ENCODE data around the gene ESAM.

Gene ESAM

GRCh38 chr11:124762105-124762623 lies at the start of gene ESAM:
ESAM (minus strand) TSS chr11:124762290; CDS start chr11:124762154, 136 bp downstream.
- no peak for DNase-seq (ENCODE audit: low spot score)
- FAIRE-seq, result no peak

GRCh38 chr11:124811399-124812125 lies 49.5 kb upstream of the ESAM start:
- FAIRE-seq (no peak), DNase-seq (ENCODE audit: low spot score) (no peak)

DNA sequence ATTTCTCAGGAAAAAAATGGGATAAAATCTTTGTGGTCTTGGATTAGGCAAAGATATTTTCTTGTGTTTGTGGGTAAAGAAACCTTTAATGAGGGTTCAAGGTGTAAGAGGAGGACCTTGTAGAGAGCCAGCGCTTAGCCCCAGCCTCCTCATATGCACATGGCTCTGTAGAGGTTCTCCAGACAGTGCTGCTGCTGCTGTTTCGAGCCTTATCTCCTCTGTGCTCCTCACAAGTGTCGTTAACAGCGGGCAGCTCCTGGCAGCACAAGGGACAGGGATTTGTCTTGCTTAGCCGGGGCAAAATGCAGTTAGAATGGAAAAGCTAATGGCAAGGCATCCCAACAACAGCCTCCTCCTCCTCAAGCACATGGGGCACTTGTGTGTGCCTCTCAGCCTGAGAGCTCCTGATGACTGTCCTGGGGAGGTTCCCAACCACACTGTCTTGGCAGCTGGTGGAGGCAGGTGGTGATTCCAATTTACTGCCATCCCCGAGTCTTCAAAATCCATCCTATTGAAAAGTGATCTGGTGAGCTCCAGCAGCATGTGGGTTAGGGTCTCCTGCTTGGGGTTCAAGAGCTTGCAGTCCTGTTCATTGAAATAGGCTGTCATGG lies 45.7 kb upstream of the ESAM start:
- no peak for FAIRE-seq
- DNase-seq (ENCODE audit: low spot score), result no peak

DNA sequence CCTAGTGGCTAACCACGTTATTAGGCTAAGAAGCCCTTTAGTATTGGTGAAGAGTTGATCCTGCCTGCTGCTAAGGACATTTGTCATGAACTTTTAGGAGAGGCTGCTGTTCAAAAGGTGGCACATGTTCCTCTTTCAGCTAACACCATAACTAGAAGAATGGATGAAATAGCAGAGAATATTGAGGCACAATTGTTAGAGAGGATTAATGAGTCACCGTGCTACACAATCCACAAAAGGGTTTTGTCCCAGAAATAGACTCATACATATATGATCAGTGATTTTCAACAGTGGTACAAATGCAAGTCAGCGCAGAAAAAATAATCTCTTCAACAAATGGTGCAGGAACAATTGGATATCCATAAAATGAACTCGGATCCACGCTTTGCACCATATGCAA lies 45.1 kb upstream of the ESAM start:
- DNase-seq (ENCODE audit: low spot score) (no peak), FAIRE-seq (no peak)

GRCh38 chr11:124804884-124805283 lies 42.8 kb upstream of the ESAM start:
- FAIRE-seq, result no peak
- no peak for DNase-seq (ENCODE audit: low spot score)

- FAIRE-seq, result no peak
These were observed 39.7 kb upstream of the ESAM start for GRCh38 chr11:124801636-124802312.

GRCh38 chr11:124801014-124801413 lies 38.9 kb upstream of the ESAM start:
- peak; percentile 28 for DNase-seq (ENCODE audit: low spot score)
- no peak for FAIRE-seq

More at GRCh38 chr11:124801636-124802312, 39.7 kb upstream of the ESAM start:
- DNase-seq (ENCODE audit: low spot score), result no peak

GRCh38 chr11:124800226-124800929 lies 38.3 kb upstream of the ESAM start, which contains the start of gene MSANTD2:
MSANTD2 (minus strand) TSS chr11:124800406; CDS start chr11:124800380, 26 bp downstream.
- peak; percentile 37 for DNase-seq (ENCODE audit: low spot score)
- FAIRE-seq, result no peak

DNA sequence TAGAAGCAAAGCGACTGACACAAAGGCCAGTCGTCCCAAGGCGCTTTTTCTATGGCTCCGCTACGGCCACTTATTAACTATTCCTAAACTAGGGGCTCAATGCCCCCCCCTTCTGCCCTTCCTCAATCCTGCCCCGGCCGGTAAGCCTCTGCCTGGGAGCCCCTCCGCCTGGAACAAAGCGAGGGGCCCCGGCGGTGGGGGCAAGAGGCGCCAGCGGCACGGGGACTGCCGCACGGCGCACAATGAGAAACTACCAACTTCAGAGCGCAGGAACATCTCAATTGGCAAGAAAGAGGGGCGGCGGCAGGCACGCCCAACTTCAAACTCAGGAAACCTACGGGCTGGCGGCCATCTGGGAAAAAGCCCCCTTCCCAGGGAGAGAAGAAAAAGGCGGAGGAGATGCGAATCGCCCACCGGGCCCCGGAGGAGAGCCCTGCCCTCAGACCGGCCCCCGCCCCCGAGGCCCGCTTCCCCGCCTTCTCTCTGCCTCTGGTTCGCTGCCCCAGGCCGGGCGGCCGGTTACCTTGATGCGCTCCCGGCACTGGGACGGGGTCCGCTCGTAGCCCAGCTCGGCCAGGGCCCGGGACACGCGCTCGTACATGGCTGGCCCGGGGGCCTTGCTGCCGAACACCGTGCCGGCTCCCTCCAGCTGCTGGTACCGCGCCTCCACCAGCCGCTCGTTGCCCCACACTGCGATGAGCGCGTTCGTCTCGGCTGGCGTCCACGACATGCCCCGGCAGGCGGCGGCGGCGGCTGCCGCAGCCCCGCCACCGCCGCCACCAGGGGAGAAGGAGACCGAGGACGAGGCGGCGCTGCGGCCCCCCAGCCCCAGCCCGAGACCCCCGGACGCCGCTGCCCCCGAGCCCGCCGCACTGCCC lies 37.5 kb upstream of the ESAM start:
- FAIRE-seq (no peak), DNase-seq (ENCODE audit: low spot score) (no peak)

DNA sequence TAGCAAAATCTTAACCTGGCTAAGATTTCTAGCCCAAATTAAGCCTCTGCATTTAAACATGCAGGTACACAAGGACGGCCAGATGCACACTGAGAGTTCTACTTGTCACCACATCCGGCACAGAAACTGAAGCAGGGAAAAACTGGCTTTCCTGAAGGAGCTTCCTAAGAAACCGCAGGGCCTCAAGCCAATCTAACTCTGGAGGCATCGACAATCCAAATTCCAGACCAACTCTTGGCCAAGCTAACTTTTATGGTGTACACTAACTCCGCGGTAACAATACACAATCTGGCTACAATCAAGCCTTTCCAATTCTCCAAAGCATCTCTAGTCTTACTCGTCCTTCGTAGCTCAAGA lies 36.9 kb upstream of the ESAM start:
- no peak for FAIRE-seq
- peak; percentile 45 for DNase-seq (ENCODE audit: low spot score)

DNA sequence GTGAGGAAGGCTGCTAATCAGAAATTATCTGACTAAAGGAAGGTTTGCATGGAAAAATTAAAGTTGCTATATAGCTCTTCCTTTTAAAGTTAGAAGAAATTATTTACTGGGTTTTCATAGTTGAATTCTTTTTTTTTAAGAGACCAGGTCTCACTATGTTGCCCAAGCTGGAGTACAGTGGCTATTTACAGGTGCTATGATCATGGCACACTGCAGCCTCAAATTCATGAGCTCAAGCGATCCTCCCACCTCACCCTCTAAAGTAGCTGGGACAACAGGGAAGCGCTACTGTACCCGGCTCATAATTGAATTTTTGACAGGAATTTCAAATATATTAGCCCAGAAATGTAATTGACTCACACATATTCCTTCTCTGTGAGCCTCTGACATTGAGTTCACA lies 34.2 kb upstream of the ESAM start:
- no peak for DNase-seq (ENCODE audit: low spot score)
- no peak for FAIRE-seq

GRCh38 chr11:124793466-124794278 lies 31.6 kb upstream of the ESAM start:
- DNase-seq (ENCODE audit: low spot score), result peak; percentile 18
- peak; percentile 66 for FAIRE-seq

GRCh38 chr11:124791626-124792341 lies 29.7 kb upstream of the ESAM start:
- DNase-seq (ENCODE audit: low spot score) (no peak), FAIRE-seq (no peak)

DNA sequence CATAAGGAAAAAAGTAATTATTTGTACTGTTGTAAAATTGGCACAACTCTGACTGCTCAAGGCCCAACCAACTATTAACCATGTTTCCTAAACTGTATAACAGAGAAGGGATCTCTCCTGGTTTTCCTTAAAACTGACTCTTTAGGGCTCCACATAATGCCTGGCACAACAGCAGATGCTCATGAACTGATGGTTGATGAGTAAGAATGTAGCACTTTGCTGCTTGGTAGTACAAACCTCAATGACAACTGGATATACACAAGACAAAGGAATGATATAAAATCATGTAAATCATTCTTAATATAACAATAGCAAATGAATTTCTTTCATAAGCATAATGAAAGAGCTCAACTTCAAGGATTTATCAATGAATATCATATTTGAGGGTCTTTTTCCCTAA lies 26.4 kb upstream of the ESAM start:
- no peak for FAIRE-seq
- no peak for DNase-seq (ENCODE audit: low spot score)

- FAIRE-seq (no peak), DNase-seq (ENCODE audit: low spot score) (no peak)
These were observed 22.0 kb upstream of the ESAM start for GRCh38 chr11:124784051-124784450.

GRCh38 chr11:124783002-124783401 lies 20.9 kb upstream of the ESAM start:
- no peak for FAIRE-seq
- no peak for DNase-seq (ENCODE audit: low spot score)

- DNase-seq (ENCODE audit: low spot score), result no peak
These were observed 17.5 kb upstream of the ESAM start for GRCh38 chr11:124779568-124779967.

GRCh38 chr11:124778281-124778680 lies 16.2 kb upstream of the ESAM start:
- DNase-seq (ENCODE audit: low spot score) (no peak), FAIRE-seq (no peak)

More at GRCh38 chr11:124779568-124779967, 17.5 kb upstream of the ESAM start:
- no peak for FAIRE-seq
